ENCODE data around the gene HIP1R.

GRCh38 chr12:122837306-122838265 is 2.3 kb downstream of the HIP1R start:
- TF ChIP-seq, protein P1, sequence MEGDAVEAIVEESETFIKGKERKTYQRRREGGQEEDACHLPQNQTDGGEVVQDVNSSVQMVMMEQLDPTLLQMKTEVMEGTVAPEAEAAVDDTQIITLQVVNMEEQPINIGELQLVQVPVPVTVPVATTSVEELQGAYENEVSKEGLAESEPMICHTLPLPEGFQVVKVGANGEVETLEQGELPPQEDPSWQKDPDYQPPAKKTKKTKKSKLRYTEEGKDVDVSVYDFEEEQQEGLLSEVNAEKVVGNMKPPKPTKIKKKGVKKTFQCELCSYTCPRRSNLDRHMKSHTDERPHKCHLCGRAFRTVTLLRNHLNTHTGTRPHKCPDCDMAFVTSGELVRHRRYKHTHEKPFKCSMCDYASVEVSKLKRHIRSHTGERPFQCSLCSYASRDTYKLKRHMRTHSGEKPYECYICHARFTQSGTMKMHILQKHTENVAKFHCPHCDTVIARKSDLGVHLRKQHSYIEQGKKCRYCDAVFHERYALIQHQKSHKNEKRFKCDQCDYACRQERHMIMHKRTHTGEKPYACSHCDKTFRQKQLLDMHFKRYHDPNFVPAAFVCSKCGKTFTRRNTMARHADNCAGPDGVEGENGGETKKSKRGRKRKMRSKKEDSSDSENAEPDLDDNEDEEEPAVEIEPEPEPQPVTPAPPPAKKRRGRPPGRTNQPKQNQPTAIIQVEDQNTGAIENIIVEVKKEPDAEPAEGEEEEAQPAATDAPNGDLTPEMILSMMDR (CRISPR knock-in tag; IDR thresholded peaks at IDR 0.05): no peak
- TF ChIP-seq SUZ12 (IDR thresholded peaks at IDR 0.05; ENCODE audit: low read depth, low read length) (no peak), TCF7L2 (IDR thresholded peaks at IDR 0.05; ENCODE audit: low read depth, low read length) (no peak), ZBTB1 (CRISPR knock-in tag; IDR thresholded peaks at IDR 0.05; ENCODE audit: borderline replicate concordance) (no peak), EZH2 (conservative IDR thresholded peaks at IDR 0.05; ENCODE audit: low read depth, low read length) (no peak), NFKBIZ (CRISPR knock-in tag; IDR thresholded peaks at IDR 0.05) (no peak), RFX1 (IDR thresholded peaks at IDR 0.05) (no peak), MAFK (conservative IDR thresholded peaks at IDR 0.05 in 1 of 2, IDR thresholded peaks at IDR 0.05 in 1 of 2; ENCODE audit: low read length in 2 of 2) (no peak), ZNF484 (CRISPR knock-in tag; IDR thresholded peaks at IDR 0.05; ENCODE audit: borderline replicate concordance, low read depth) (no peak)
- TF ChIP-seq, protein P2, sequence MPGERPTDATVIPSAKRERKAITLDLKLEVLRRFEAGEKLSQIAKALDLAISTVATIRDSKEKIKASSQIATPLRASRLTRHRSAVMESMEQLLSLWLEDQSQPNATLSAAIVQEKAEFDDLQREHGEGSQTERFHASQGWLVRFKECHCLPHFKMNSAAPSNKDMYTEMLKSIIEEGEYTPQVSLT (CRISPR knock-in tag; IDR thresholded peaks at IDR 0.05; ENCODE audit: borderline replicate concordance, low read depth): no peak

Data from HepG2 (cell line).